HUES64 (cell line): Measurements from ENCODE around the gene STMN3.

Experiments
- H3K27ac ChIP-seq: 2 replicates; pipeline ENCODE4 v1.7.0; 2013; ENCODE audit warnings: low read depth, low read length, inconsistent platforms
- H3K27me3 ChIP-seq: 2 replicates; pipeline ENCODE4 v1.6.1; 2013; ENCODE audit warnings: mild to moderate bottlenecking, low read length; ENCODE audit not compliant: insufficient read depth
- H3K36me3 ChIP-seq: 2 replicates; pipeline ENCODE4 v1.6.1; 2013; ENCODE audit warnings: mild to moderate bottlenecking, low read length; ENCODE audit not compliant: insufficient read depth
- H3K4me1 ChIP-seq: 2 replicates; pipeline ENCODE4 v1.6.1; 2013; ENCODE audit warnings: mild to moderate bottlenecking, low read length, moderate library complexity; ENCODE audit not compliant: insufficient read depth
- H3K4me3 ChIP-seq: 2 replicates; pipeline ENCODE4 v1.5.1; 2013; ENCODE audit warnings: mild to moderate bottlenecking, low read length, moderate library complexity
- H3K9ac ChIP-seq: 2 replicates; pipeline ENCODE4 v1.6.1; 2013; ENCODE audit warnings: mild to moderate bottlenecking, low read depth, low read length
- H3K9me3 ChIP-seq: 2 replicates; pipeline ENCODE4 v1.6.1; 2013; ENCODE audit warnings: low read depth, low read length; ENCODE audit not compliant: insufficient read depth
- WGBS: fragments of 150-250, 120-280 bp; methylation state at CpG from one replicate; pipeline ENCODE4 v1.1.7; 2013; ENCODE audit warnings: missing lambda C conversion rate; 5-methylcytosine and 5-hydroxymethylcytosine counted together

The STMN3 gene

GRCh38 chr20:63682384-63683139, 29.3 kb upstream of the STMN3 start:
- H3K36me3 ChIP-seq: peaks cover 11% of the 10 kb centered on the region
- H3K27ac ChIP-seq: no peak overlapping the region
- no peak overlapping the region for H3K4me3 ChIP-seq
- no peaks in the 10 kb centered on the region for H3K4me1 ChIP-seq
- H3K9me3 ChIP-seq: no peaks in the 10 kb centered on the region
- no peak overlapping the region for H3K9ac ChIP-seq
- 83% methylated on average over 22 of the region's 22 CpGs for WGBS
- H3K27me3 ChIP-seq: no peaks in the 10 kb centered on the region

GRCh38 chr20:63681609-63682142, 28.5 kb upstream of the STMN3 start:
- H3K27ac ChIP-seq: no peak overlapping the region
- H3K4me3 ChIP-seq: no peak overlapping the region
- peaks cover 15% of the 10 kb centered on the region for H3K36me3 ChIP-seq
- no peaks in the 10 kb centered on the region for H3K27me3 ChIP-seq
- no peaks in the 10 kb centered on the region for H3K9me3 ChIP-seq
- no peaks in the 10 kb centered on the region for H3K4me1 ChIP-seq
- WGBS: 95% methylated on average over 13 of the region's 13 CpGs
- no peak overlapping the region for H3K9ac ChIP-seq

- Histone ChIP-seq H3K4me3 (no peak overlapping the region), H3K27ac (no peak overlapping the region)
- WGBS: 95% methylated on average over 23 of the region's 23 CpGs
Observed at GRCh38 chr20:63680857-63681608, 27.8 kb upstream of the STMN3 start.

GRCh38 chr20:63680427-63680826, 27.2 kb upstream of the STMN3 start:
- Histone ChIP-seq H3K9ac (no peak overlapping the region), H3K9me3 (no peaks in the 10 kb centered on the region), H3K27me3 (no peaks in the 10 kb centered on the region), H3K27ac (no peak overlapping the region), H3K4me3 (no peak overlapping the region), H3K4me1 (no peaks in the 10 kb centered on the region), H3K36me3 (peaks cover 23% of the 10 kb centered on the region)
- 96% methylated on average over 13 of the region's 13 CpGs for WGBS

More at GRCh38 chr20:63680857-63681608, 27.8 kb upstream of the STMN3 start:
- Histone ChIP-seq H3K4me1 (no peaks in the 10 kb centered on the region), H3K9me3 (no peaks in the 10 kb centered on the region), H3K27me3 (no peaks in the 10 kb centered on the region), H3K9ac (no peak overlapping the region), H3K36me3 (peaks cover 19% of the 10 kb centered on the region)

- WGBS: 96% methylated on average over 19 of the region's 19 CpGs
- no peaks in the 10 kb centered on the region for H3K9me3 ChIP-seq
- H3K27me3 ChIP-seq: no peaks in the 10 kb centered on the region
- H3K36me3 ChIP-seq: peaks cover 26% of the 10 kb centered on the region
- no peak overlapping the region for H3K9ac ChIP-seq
- no peaks in the 10 kb centered on the region for H3K4me1 ChIP-seq
- no peak overlapping the region for H3K27ac ChIP-seq
- no peak overlapping the region for H3K4me3 ChIP-seq
Observed at GRCh38 chr20:63679799-63680305, 26.6 kb upstream of the STMN3 start.

GRCh38 chr20:63678667-63679465, 25.6 kb upstream of the STMN3 start:
- no peak overlapping the region for H3K9ac ChIP-seq
- H3K27ac ChIP-seq: no peak overlapping the region
- no peaks in the 10 kb centered on the region for H3K9me3 ChIP-seq
- H3K4me1 ChIP-seq: no peaks in the 10 kb centered on the region
- 91% methylated on average over 38 of the region's 38 CpGs for WGBS
- H3K36me3 ChIP-seq: peaks cover 35% of the 10 kb centered on the region
- no peak overlapping the region for H3K4me3 ChIP-seq
- H3K27me3 ChIP-seq: no peaks in the 10 kb centered on the region

GRCh38 chr20:63678071-63678470, 24.8 kb upstream of the STMN3 start:
- Histone ChIP-seq H3K27ac (no peak overlapping the region), H3K9ac (no peak overlapping the region)

GRCh38 chr20:63675681-63676368, 22.6 kb upstream of the STMN3 start:
- Histone ChIP-seq H3K9me3 (no peaks in the 10 kb centered on the region), H3K4me1 (no peaks in the 10 kb centered on the region), H3K27ac (no peak overlapping the region), H3K36me3 (peaks cover 43% of the 10 kb centered on the region), H3K9ac (no peak overlapping the region), H3K4me3 (no peak overlapping the region), H3K27me3 (no peaks in the 10 kb centered on the region)
- 96% methylated on average over 18 of the region's 20 CpGs for WGBS

More at GRCh38 chr20:63678071-63678470, 24.8 kb upstream of the STMN3 start:
- Histone ChIP-seq H3K9me3 (no peaks in the 10 kb centered on the region), H3K36me3 (peaks cover 37% of the 10 kb centered on the region), H3K4me1 (no peaks in the 10 kb centered on the region), H3K4me3 (no peak overlapping the region), H3K27me3 (no peaks in the 10 kb centered on the region)
- WGBS: 92% methylated on average over 13 of the region's 13 CpGs

- Histone ChIP-seq H3K27ac (no peak overlapping the region), H3K27me3 (no peaks in the 10 kb centered on the region), H3K9me3 (no peaks in the 10 kb centered on the region), H3K4me3 (no peak overlapping the region), H3K4me1 (no peaks in the 10 kb centered on the region), H3K9ac (no peak overlapping the region), H3K36me3 (peaks cover 49% of the 10 kb centered on the region)
- WGBS: 96% methylated on average over 14 of the region's 14 CpGs
Observed at GRCh38 chr20:63673951-63674350, 20.7 kb upstream of the STMN3 start.

GRCh38 chr20:63672666-63673065, 19.4 kb upstream of the STMN3 start:
- WGBS: 97% methylated on average over 10 of the region's 10 CpGs

More at GRCh38 chr20:63672666-63673065, 19.4 kb upstream of the STMN3 start:
- Histone ChIP-seq H3K4me3 (no peak overlapping the region), H3K9me3 (no peaks in the 10 kb centered on the region), H3K36me3 (peaks cover 51% of the 10 kb centered on the region), H3K4me1 (no peaks in the 10 kb centered on the region), H3K9ac (no peak overlapping the region), H3K27me3 (no peaks in the 10 kb centered on the region), H3K27ac (no peak overlapping the region)
